Loucy (cell line): Measurements from ENCODE around the gene TBC1D2B.

Experiments
- H2AFZ ChIP-seq: fragments of 200-600 bp; sonication (generic); 2 replicates; pipeline ENCODE4 v1.6.0; 2016; ENCODE audit warnings: antibody characterized with exemption, mild to moderate bottlenecking, low read length, moderate library complexity
- H3F3A ChIP-seq: fragments of 200-600 bp; 2 replicates; pipeline ENCODE4 v1.6.0; 2016; ENCODE audit warnings: antibody characterized with exemption, low read depth, mild to moderate bottlenecking
- H3K27me3 ChIP-seq: fragments of 200-600 bp; sonication (generic); 2 replicates; pipeline ENCODE4 v1.6.1; 2014; ENCODE audit warnings: low read length, mild to moderate bottlenecking; ENCODE audit not compliant: insufficient read depth, poor library complexity, severe bottlenecking
- H3K36me3 ChIP-seq: fragments of 200-600 bp; sonication (generic); 2 replicates; pipeline ENCODE4 v1.6.1; 2016; ENCODE audit warnings: low read length; ENCODE audit not compliant: insufficient read depth
- H3K4me1 ChIP-seq: fragments of 200-600 bp; sonication (generic); 2 replicates; pipeline ENCODE4 v1.5.1; 2014; ENCODE audit warnings: low read length, mild to moderate bottlenecking; ENCODE audit not compliant: insufficient read depth, poor library complexity, severe bottlenecking
- H3K4me2 ChIP-seq: fragments of 200-600 bp; sonication (generic); 2 replicates; pipeline ENCODE4 v1.6.0; 2014; ENCODE audit warnings: antibody characterized with exemption, low read length, low read depth, mild to moderate bottlenecking; ENCODE audit not compliant: poor library complexity, severe bottlenecking
- H3K4me3 ChIP-seq: fragments of 200-600 bp; sonication (generic); 2 replicates; pipeline ENCODE4 v1.5.1; 2014; ENCODE audit warnings: low read length, mild to moderate bottlenecking, mixed read lengths; ENCODE audit not compliant: poor library complexity, severe bottlenecking
- H3K79me2 ChIP-seq: fragments of 200-600 bp; sonication (generic); 2 replicates; pipeline ENCODE4 v1.6.1; 2014; ENCODE audit warnings: low read length; ENCODE audit not compliant: insufficient read depth
- H3K9ac ChIP-seq: fragments of 200-600 bp; sonication (generic); 2 replicates; pipeline ENCODE4 v1.6.0; 2014; ENCODE audit warnings: mild to moderate bottlenecking, low read depth, low read length, moderate library complexity; ENCODE audit not compliant: poor library complexity, severe bottlenecking
- H3K9me2 ChIP-seq: fragments of 200-600 bp; sonication (generic); replicated peaks from 2 replicates; pipeline ENCODE4 v1.6.1; 2016; ENCODE audit warnings: low read depth, low read length, mixed read lengths
- H3K9me3 ChIP-seq: fragments of 200-600 bp; sonication (generic); 2 replicates; pipeline ENCODE4 v1.6.1; 2014; ENCODE audit warnings: mild to moderate bottlenecking, antibody characterized with exemption, low read length, low read depth; ENCODE audit not compliant: insufficient read depth
- H4K20me1 ChIP-seq: fragments of 200-600 bp; sonication (generic); 2 replicates; pipeline ENCODE4 v1.6.0; 2014; ENCODE audit warnings: antibody characterized with exemption, low read length, mild to moderate bottlenecking; ENCODE audit not compliant: insufficient read depth, poor library complexity, severe bottlenecking
- CTCF ChIP-seq: fragments of 200-600 bp; sonication (generic); conservative IDR thresholded peaks from 2 replicates; pipeline ENCODE4 v1.5.1; 2014; ENCODE audit warnings: mild to moderate bottlenecking, antibody characterized with exemption, low read length
- EZH2phosphoT487 ChIP-seq: fragments of 200-600 bp; IDR thresholded peaks from 2 replicates; pipeline ENCODE4 v1.6.1; 2018; ENCODE audit warnings: antibody characterized with exemption, mild to moderate bottlenecking, moderate library complexity, borderline replicate concordance

Gene TBC1D2B

GRCh38 chr15:78067328-78068228 is 9.9 kb downstream of the TBC1D2B start:
- Histone ChIP-seq H4K20me1 (peaks cover 56% of the 10 kb centered on the region), H3K9ac (peak overlapping the region; percentile 84), H2AFZ (no peak overlapping the region), H3K27me3 (no peaks in the 10 kb centered on the region), H3K4me2 (peak overlapping the region; percentile 99), H3K9me3 (no peaks in the 10 kb centered on the region), H3K9me2 (no peaks in the 10 kb centered on the region), H3F3A (no peaks in the 10 kb centered on the region), H3K4me3 (peak overlapping the region; percentile 76), H3K4me1 (peaks cover 97% of the 10 kb centered on the region), H3K79me2 (peaks cover 100% of the 10 kb centered on the region), H3K36me3 (peaks cover 4% of the 10 kb centered on the region; the same call in 1 of the 2 replicates)
- TF ChIP-seq CTCF = no peak
- no peak for TF ChIP-seq EZH2phosphoT487

- H3K4me1 ChIP-seq = peaks cover 90% of the 10 kb centered on the region
- TF ChIP-seq EZH2phosphoT487 (no peak), CTCF (no peak)
Observed at GRCh38 chr15:78065973-78066946, 11.3 kb downstream of the TBC1D2B start.

GRCh38 chr15:78065284-78065872 is 12.1 kb downstream of the TBC1D2B start:
- Histone ChIP-seq H3K9me2 (no peaks in the 10 kb centered on the region), H4K20me1 (peaks cover 55% of the 10 kb centered on the region), H3K4me3 (peak overlapping the region; percentile 76), H3K36me3 (peaks cover 4% of the 10 kb centered on the region; the same call in 1 of the 2 replicates), H2AFZ (no peak overlapping the region), H3K4me2 (peak overlapping the region; percentile 99), H3F3A (no peaks in the 10 kb centered on the region), H3K79me2 (peaks cover 98% of the 10 kb centered on the region), H3K4me1 (peaks cover 84% of the 10 kb centered on the region), H3K27me3 (no peaks in the 10 kb centered on the region), H3K9me3 (no peaks in the 10 kb centered on the region), H3K9ac (peak overlapping the region; percentile 84)
- no peak for TF ChIP-seq CTCF
- TF ChIP-seq EZH2phosphoT487 = no peak

More at GRCh38 chr15:78065973-78066946, 11.3 kb downstream of the TBC1D2B start:
- H3K9me2 ChIP-seq = no peaks in the 10 kb centered on the region
- H3K4me3 ChIP-seq = peak overlapping the region; percentile 76
- H3K36me3 ChIP-seq = peaks cover 4% of the 10 kb centered on the region; the same call in 1 of the 2 replicates
- H3K9me3 ChIP-seq = no peaks in the 10 kb centered on the region
- peak overlapping the region; percentile 84 for H3K9ac ChIP-seq
- H4K20me1 ChIP-seq = peaks cover 54% of the 10 kb centered on the region
- no peak overlapping the region for H2AFZ ChIP-seq
- no peaks in the 10 kb centered on the region for H3F3A ChIP-seq
- H3K4me2 ChIP-seq = peak overlapping the region; percentile 99
- peaks cover 98% of the 10 kb centered on the region for H3K79me2 ChIP-seq
- H3K27me3 ChIP-seq = no peaks in the 10 kb centered on the region
